ENCODE measurements around the gene OR52W1.

OR52W1 gene

GRCh38 chr11:6223854-6224253 is 24.8 kb downstream of the OR52W1 start:
- Histone ChIP-seq H3K27me3 (ENCODE audit: control insufficient read depth, insufficient read depth, low read length) (no peaks in the 10 kb centered on the region), H3K36me3 (ENCODE audit: control insufficient read depth, insufficient read depth, low read length) (peaks cover 20% of the 10 kb centered on the region), H3K4me1 (ENCODE audit: control insufficient read depth, insufficient read depth, low read length) (no peaks in the 10 kb centered on the region), H3K4me3 (ENCODE audit: low read depth, low read length) (no peak overlapping the region), H3K9me3 (ENCODE audit: control insufficient read depth, insufficient read depth, low read length) (no peaks in the 10 kb centered on the region), H3K9ac (ENCODE audit: low read depth, low read length) (no peak overlapping the region)

GRCh38 chr11:6224421-6224820 is 25.4 kb downstream of the OR52W1 start:
- H3K9me3 ChIP-seq (ENCODE audit: control insufficient read depth, insufficient read depth, low read length): no peaks in the 10 kb centered on the region

GRCh38 chr11:6225024-6225423 is 26.0 kb downstream of the OR52W1 start:
- Histone ChIP-seq H3K9me3 (ENCODE audit: control insufficient read depth, insufficient read depth, low read length) (no peaks in the 10 kb centered on the region), H3K4me1 (ENCODE audit: control insufficient read depth, insufficient read depth, low read length) (no peaks in the 10 kb centered on the region), H3K36me3 (ENCODE audit: control insufficient read depth, insufficient read depth, low read length) (peaks cover 19% of the 10 kb centered on the region), H3K4me3 (ENCODE audit: low read depth, low read length) (no peak overlapping the region), H3K27me3 (ENCODE audit: control insufficient read depth, insufficient read depth, low read length) (no peaks in the 10 kb centered on the region), H3K9ac (ENCODE audit: low read depth, low read length) (no peak overlapping the region)

More at GRCh38 chr11:6224421-6224820, 25.4 kb downstream of the OR52W1 start:
- H3K36me3 ChIP-seq (ENCODE audit: control insufficient read depth, insufficient read depth, low read length): peaks cover 19% of the 10 kb centered on the region
- no peak overlapping the region for H3K4me3 ChIP-seq (ENCODE audit: low read depth, low read length)
- no peaks in the 10 kb centered on the region for H3K4me1 ChIP-seq (ENCODE audit: control insufficient read depth, insufficient read depth, low read length)
- H3K27me3 ChIP-seq (ENCODE audit: control insufficient read depth, insufficient read depth, low read length): no peaks in the 10 kb centered on the region
- H3K9ac ChIP-seq (ENCODE audit: low read depth, low read length): no peak overlapping the region

GRCh38 chr11:6225896-6226295 is 26.9 kb downstream of the OR52W1 start:
- Histone ChIP-seq H3K9ac (ENCODE audit: low read depth, low read length) (no peak overlapping the region), H3K4me3 (ENCODE audit: low read depth, low read length) (no peak overlapping the region), H3K4me1 (ENCODE audit: control insufficient read depth, insufficient read depth, low read length) (no peaks in the 10 kb centered on the region), H3K27me3 (ENCODE audit: control insufficient read depth, insufficient read depth, low read length) (no peaks in the 10 kb centered on the region), H3K9me3 (ENCODE audit: control insufficient read depth, insufficient read depth, low read length) (no peaks in the 10 kb centered on the region), H3K36me3 (ENCODE audit: control insufficient read depth, insufficient read depth, low read length) (peaks cover 19% of the 10 kb centered on the region)

GRCh38 chr11:6228520-6228919 is 29.5 kb downstream of the OR52W1 start:
- Histone ChIP-seq H3K4me1 (ENCODE audit: control insufficient read depth, insufficient read depth, low read length) (no peaks in the 10 kb centered on the region), H3K27me3 (ENCODE audit: control insufficient read depth, insufficient read depth, low read length) (no peaks in the 10 kb centered on the region), H3K36me3 (ENCODE audit: control insufficient read depth, insufficient read depth, low read length) (peaks cover 8% of the 10 kb centered on the region), H3K4me3 (ENCODE audit: low read depth, low read length) (no peak overlapping the region), H3K9ac (ENCODE audit: low read depth, low read length) (no peak overlapping the region), H3K9me3 (ENCODE audit: control insufficient read depth, insufficient read depth, low read length) (no peaks in the 10 kb centered on the region)

- peak overlapping the region; percentile 26 for H3K9ac ChIP-seq (ENCODE audit: low read depth, low read length)
- no peaks in the 10 kb centered on the region for H3K27me3 ChIP-seq (ENCODE audit: control insufficient read depth, insufficient read depth, low read length)
- no peak overlapping the region for H3K4me3 ChIP-seq (ENCODE audit: low read depth, low read length)
- no peaks in the 10 kb centered on the region for H3K36me3 ChIP-seq (ENCODE audit: control insufficient read depth, insufficient read depth, low read length)
- no peaks in the 10 kb centered on the region for H3K4me1 ChIP-seq (ENCODE audit: control insufficient read depth, insufficient read depth, low read length)
- no peaks in the 10 kb centered on the region for H3K9me3 ChIP-seq (ENCODE audit: control insufficient read depth, insufficient read depth, low read length)
Measured at GRCh38 chr11:6229911-6230310, 30.9 kb downstream of the OR52W1 start.

- H3K27me3 ChIP-seq (ENCODE audit: control insufficient read depth, insufficient read depth, low read length): no peaks in the 10 kb centered on the region
- H3K9ac ChIP-seq (ENCODE audit: low read depth, low read length): no peak overlapping the region
- no peaks in the 10 kb centered on the region for H3K4me1 ChIP-seq (ENCODE audit: control insufficient read depth, insufficient read depth, low read length)
- no peaks in the 10 kb centered on the region for H3K9me3 ChIP-seq (ENCODE audit: control insufficient read depth, insufficient read depth, low read length)
- no peaks in the 10 kb centered on the region for H3K36me3 ChIP-seq (ENCODE audit: control insufficient read depth, insufficient read depth, low read length)
- H3K4me3 ChIP-seq (ENCODE audit: low read depth, low read length): no peak overlapping the region
Measured at GRCh38 chr11:6232899-6233298, 33.9 kb downstream of the OR52W1 start.

- Histone ChIP-seq H3K4me1 (ENCODE audit: control insufficient read depth, insufficient read depth, low read length) (no peaks in the 10 kb centered on the region), H3K4me3 (ENCODE audit: low read depth, low read length) (peak overlapping the region; percentile 90), H3K27me3 (ENCODE audit: control insufficient read depth, insufficient read depth, low read length) (peaks cover under 1% of the 10 kb centered on the region), H3K36me3 (ENCODE audit: control insufficient read depth, insufficient read depth, low read length) (no peaks in the 10 kb centered on the region), H3K9me3 (ENCODE audit: control insufficient read depth, insufficient read depth, low read length) (no peaks in the 10 kb centered on the region), H3K9ac (ENCODE audit: low read depth, low read length) (peak overlapping the region; percentile 63)
Measured at GRCh38 chr11:6233984-6234386, 35.0 kb downstream of the OR52W1 start.

GRCh38 chr11:6234387-6235107 is 35.5 kb downstream of the OR52W1 start, which contains the start of gene FHIP1B:
Gene FHIP1B, minus strand, starts transcription at chr11:6234636. Its CDS starts 10,120 bp downstream, at chr11:6224516.
- no peaks in the 10 kb centered on the region for H3K9me3 ChIP-seq (ENCODE audit: control insufficient read depth, insufficient read depth, low read length)
- no peaks in the 10 kb centered on the region for H3K36me3 ChIP-seq (ENCODE audit: control insufficient read depth, insufficient read depth, low read length)
- peaks cover 3% of the 10 kb centered on the region for H3K27me3 ChIP-seq (ENCODE audit: control insufficient read depth, insufficient read depth, low read length)
- H3K4me3 ChIP-seq (ENCODE audit: low read depth, low read length): peak within 1 kb of the TSS; percentile 94
- no peaks in the 10 kb centered on the region for H3K4me1 ChIP-seq (ENCODE audit: control insufficient read depth, insufficient read depth, low read length)
- H3K9ac ChIP-seq (ENCODE audit: low read depth, low read length): peak within 1 kb of the TSS; percentile 87

GRCh38 chr11:6237266-6237665 is 38.2 kb downstream of the OR52W1 start:
- no peaks in the 10 kb centered on the region for H3K4me1 ChIP-seq (ENCODE audit: control insufficient read depth, insufficient read depth, low read length)
- peaks cover 3% of the 10 kb centered on the region for H3K27me3 ChIP-seq (ENCODE audit: control insufficient read depth, insufficient read depth, low read length)
- H3K9ac ChIP-seq (ENCODE audit: low read depth, low read length): no peak overlapping the region
- no peaks in the 10 kb centered on the region for H3K9me3 ChIP-seq (ENCODE audit: control insufficient read depth, insufficient read depth, low read length)
- no peaks in the 10 kb centered on the region for H3K36me3 ChIP-seq (ENCODE audit: control insufficient read depth, insufficient read depth, low read length)
- no peak overlapping the region for H3K4me3 ChIP-seq (ENCODE audit: low read depth, low read length)

GRCh38 chr11:6237761-6238302 is 38.8 kb downstream of the OR52W1 start:
- peaks cover 3% of the 10 kb centered on the region for H3K27me3 ChIP-seq (ENCODE audit: control insufficient read depth, insufficient read depth, low read length)
- no peak overlapping the region for H3K4me3 ChIP-seq (ENCODE audit: low read depth, low read length)
- no peaks in the 10 kb centered on the region for H3K36me3 ChIP-seq (ENCODE audit: control insufficient read depth, insufficient read depth, low read length)
- no peaks in the 10 kb centered on the region for H3K9me3 ChIP-seq (ENCODE audit: control insufficient read depth, insufficient read depth, low read length)
- no peak overlapping the region for H3K9ac ChIP-seq (ENCODE audit: low read depth, low read length)
- H3K4me1 ChIP-seq (ENCODE audit: control insufficient read depth, insufficient read depth, low read length): peaks cover 1% of the 10 kb centered on the region

- Histone ChIP-seq H3K9me3 (ENCODE audit: control insufficient read depth, insufficient read depth, low read length) (no peaks in the 10 kb centered on the region), H3K4me3 (ENCODE audit: low read depth, low read length) (no peak within 1 kb of the TSS)
Measured at GRCh38 chr11:6238902-6239301, 39.9 kb downstream of the OR52W1 start, which contains the start of gene CNGA4. Gene CNGA4, plus strand, starts transcription at chr11:6239089. Its CDS starts 118 bp downstream, at chr11:6239207.

More at GRCh38 chr11:6238902-6239301, 39.9 kb downstream of the OR52W1 start, which contains the start of gene CNGA4:
- H3K9ac ChIP-seq (ENCODE audit: low read depth, low read length): no peak within 1 kb of the TSS
- peaks cover 3% of the 10 kb centered on the region for H3K4me1 ChIP-seq (ENCODE audit: control insufficient read depth, insufficient read depth, low read length)
- no peaks in the 10 kb centered on the region for H3K36me3 ChIP-seq (ENCODE audit: control insufficient read depth, insufficient read depth, low read length)
- H3K27me3 ChIP-seq (ENCODE audit: control insufficient read depth, insufficient read depth, low read length): peaks cover 3% of the 10 kb centered on the region
